HG02571 (cell line): ENCODE data around the gene ZNF276.
"Not testable (repeated sequence)": the region's sequence is repeated elsewhere in the genome, so short reads cannot be mapped to it uniquely, and the experiment has no call there.

Source experiments
- ATAC-seq: cut with Tn5 transposase; IDR thresholded peaks from one replicate; pipeline ENCODE4 v1.9.1; 2021; ENCODE audit warnings: mild to moderate bottlenecking, moderate library complexity; ENCODE audit not compliant: unreplicated experiment

The ZNF276 gene

GRCh38 chr16:89779231-89779908, 58.0 kb downstream of the ZNF276 start:
- no peak for ATAC-seq

DNA sequence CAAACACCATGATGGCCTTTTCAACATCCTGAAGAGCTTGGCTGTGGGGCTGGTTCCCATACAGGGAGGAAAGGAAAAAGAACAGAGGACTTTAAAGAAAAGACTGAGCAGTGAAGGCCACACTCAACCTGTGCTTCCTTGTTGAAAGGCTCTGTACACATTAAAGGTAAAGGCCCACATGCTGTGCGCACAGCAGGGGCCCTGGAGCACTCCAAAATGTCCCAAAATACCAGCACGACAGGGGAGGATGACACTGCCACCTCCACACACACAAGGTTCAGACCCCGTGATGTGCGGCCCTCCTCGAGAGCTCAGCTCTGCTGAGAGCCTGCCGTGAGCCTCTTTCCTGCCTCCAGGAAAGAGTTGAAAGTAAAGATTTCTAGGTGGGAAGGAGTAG, 58.6 kb downstream of the ZNF276 start:
- ATAC-seq = no peak

GRCh38 chr16:89782489-89782888, 61.2 kb downstream of the ZNF276 start:
- ATAC-seq = no peak

DNA sequence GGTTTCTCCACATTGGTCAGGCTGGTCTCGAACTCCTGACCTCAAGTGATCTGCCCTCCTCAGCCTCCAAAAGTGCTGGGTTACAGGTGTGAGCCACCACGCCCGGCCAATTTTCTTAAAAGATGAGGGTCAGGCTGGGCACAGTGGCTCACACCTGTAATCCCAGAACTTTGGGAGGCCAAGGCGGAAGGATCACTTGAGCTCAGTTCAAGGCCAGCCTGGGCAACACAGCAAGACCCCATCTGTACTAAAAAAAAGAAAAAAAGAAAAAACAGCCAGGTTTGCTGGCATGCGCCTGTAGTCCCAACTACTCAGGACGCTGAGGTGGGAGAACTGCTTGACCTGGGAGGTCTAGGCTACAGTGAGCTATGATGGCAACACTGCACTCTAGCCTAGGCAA, 62.6 kb downstream of the ZNF276 start:
- not testable (repeated sequence) for ATAC-seq

- no peak for ATAC-seq
These were observed 63.1 kb downstream of the ZNF276 start for GRCh38 chr16:89784406-89784805.

GRCh38 chr16:89785523-89786155, 64.3 kb downstream of the ZNF276 start:
- ATAC-seq = no peak

DNA sequence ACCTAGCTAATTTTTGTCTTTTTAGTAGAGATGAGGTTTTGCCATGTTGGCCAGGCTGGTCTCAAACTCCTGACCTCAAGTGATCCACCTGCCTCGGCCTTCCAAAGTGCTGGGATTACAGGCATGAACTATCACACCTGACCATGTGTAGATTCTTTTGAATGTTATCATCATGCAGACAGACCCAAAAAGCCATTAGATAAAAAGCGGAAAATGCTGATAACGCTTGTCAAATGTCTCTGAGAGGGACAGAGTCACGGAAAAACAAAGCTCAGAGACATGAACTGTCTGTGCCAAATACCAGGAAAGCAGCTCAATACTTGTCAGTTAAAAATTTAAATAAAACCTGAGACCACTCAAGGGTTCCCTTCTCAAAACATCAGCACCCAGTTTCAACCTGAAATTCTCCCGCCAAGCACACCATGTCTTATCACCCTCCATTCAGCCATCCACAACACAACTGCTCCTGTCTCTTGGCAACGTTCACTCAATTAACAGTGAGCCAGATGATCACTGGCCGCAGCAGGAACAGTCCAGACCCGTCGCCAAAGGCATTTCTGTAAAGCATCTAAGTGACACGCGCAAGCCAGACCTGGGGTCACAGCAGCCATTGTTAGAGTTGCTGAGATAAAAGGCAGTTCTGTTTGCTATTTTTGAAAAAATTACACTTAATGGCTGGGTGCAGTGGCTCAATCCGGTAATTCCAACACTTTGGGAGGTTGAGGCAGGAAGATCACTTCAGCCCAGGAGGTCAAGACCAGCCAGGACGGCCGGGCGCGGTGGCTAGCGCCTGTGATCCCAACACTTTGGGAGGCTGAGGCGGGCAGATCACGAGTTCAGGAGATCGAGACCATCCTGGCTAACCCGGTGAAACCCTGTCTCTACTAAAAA, 65.4 kb downstream of the ZNF276 start:
- no peak for ATAC-seq

GRCh38 chr16:89787365-89787805, 66.0 kb downstream of the ZNF276 start:
- ATAC-seq = no peak
